H1 (cell line): ENCODE measurements around the gene TMEM237. TPM values are rescaled to one million over a fixed set of nuclear protein-coding genes. Genes with fewer than 3 reads are reported as not detected.

Source experiments
- polyA plus RNA-seq, 7 experiments: library from polyadenylated mRNA; depleted of rRNA in 3 of 7; stranded (reverse) in 5 of 7; unstranded in 2 of 7; fragments of >200 nt in 5 of 7; fragments of 200-250 nt in 2 of 7; gene quantifications; 1 replicate in 5 of 7; 2 replicates in 1 of 7; 4 replicates in 1 of 7; pipeline versions ENCODE4 v1.2.1 to v1.2.3, GENCODE V29; 2011 to 2013; ENCODE audit warnings: missing spikeins in 2 of 7, mixed read lengths in 2 of 7
- total RNA-seq: library from RNA; stranded (reverse); fragmentation: NEBNext Ultra II Directional; extraction: Animal tissue kit (Norgen Biotek cat#: 25700); gene quantifications from 2 replicates; pipeline ENCODE4 v1.2.1, GENCODE V29; 2021
- TF ChIP-seq, protein P1 (sequence below): fragments of 300-600 bp; sonication (generic); IDR thresholded peaks from 2 replicates; pipeline ENCODE4 v1.7.1; 2012; ENCODE audit warnings: low read length, moderate library complexity, mild to moderate bottlenecking, inconsistent platforms; ENCODE audit not compliant: insufficient replicate concordance

Gene TMEM237
- total and polyA plus RNA-seq, 2 of the 8 experiments (the other 6 are each of a cell fraction or from before 2014, with no cell fraction given) = 26.1 to 41.0 TPM

DNA sequence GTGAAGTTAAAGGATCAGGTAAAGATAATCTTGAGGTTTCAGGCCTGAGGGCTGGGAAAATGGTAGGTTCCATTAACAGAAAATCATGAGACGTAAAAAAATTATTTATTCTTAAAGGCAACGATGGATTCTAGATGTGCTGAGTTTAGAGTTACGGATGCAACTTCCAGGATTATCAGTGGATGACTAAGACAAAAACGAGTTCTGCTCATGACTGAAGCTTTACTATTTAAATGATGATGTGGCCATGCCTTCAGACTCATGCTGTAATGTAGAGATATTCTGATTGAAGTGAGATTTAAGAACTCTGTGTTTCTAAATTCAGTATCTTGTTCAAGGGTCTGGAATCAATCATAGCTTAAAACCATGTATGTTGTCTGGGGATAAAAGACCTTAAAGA, 5.0 kb downstream of the TMEM237 start (continued):
- TF ChIP-seq, protein P1, sequence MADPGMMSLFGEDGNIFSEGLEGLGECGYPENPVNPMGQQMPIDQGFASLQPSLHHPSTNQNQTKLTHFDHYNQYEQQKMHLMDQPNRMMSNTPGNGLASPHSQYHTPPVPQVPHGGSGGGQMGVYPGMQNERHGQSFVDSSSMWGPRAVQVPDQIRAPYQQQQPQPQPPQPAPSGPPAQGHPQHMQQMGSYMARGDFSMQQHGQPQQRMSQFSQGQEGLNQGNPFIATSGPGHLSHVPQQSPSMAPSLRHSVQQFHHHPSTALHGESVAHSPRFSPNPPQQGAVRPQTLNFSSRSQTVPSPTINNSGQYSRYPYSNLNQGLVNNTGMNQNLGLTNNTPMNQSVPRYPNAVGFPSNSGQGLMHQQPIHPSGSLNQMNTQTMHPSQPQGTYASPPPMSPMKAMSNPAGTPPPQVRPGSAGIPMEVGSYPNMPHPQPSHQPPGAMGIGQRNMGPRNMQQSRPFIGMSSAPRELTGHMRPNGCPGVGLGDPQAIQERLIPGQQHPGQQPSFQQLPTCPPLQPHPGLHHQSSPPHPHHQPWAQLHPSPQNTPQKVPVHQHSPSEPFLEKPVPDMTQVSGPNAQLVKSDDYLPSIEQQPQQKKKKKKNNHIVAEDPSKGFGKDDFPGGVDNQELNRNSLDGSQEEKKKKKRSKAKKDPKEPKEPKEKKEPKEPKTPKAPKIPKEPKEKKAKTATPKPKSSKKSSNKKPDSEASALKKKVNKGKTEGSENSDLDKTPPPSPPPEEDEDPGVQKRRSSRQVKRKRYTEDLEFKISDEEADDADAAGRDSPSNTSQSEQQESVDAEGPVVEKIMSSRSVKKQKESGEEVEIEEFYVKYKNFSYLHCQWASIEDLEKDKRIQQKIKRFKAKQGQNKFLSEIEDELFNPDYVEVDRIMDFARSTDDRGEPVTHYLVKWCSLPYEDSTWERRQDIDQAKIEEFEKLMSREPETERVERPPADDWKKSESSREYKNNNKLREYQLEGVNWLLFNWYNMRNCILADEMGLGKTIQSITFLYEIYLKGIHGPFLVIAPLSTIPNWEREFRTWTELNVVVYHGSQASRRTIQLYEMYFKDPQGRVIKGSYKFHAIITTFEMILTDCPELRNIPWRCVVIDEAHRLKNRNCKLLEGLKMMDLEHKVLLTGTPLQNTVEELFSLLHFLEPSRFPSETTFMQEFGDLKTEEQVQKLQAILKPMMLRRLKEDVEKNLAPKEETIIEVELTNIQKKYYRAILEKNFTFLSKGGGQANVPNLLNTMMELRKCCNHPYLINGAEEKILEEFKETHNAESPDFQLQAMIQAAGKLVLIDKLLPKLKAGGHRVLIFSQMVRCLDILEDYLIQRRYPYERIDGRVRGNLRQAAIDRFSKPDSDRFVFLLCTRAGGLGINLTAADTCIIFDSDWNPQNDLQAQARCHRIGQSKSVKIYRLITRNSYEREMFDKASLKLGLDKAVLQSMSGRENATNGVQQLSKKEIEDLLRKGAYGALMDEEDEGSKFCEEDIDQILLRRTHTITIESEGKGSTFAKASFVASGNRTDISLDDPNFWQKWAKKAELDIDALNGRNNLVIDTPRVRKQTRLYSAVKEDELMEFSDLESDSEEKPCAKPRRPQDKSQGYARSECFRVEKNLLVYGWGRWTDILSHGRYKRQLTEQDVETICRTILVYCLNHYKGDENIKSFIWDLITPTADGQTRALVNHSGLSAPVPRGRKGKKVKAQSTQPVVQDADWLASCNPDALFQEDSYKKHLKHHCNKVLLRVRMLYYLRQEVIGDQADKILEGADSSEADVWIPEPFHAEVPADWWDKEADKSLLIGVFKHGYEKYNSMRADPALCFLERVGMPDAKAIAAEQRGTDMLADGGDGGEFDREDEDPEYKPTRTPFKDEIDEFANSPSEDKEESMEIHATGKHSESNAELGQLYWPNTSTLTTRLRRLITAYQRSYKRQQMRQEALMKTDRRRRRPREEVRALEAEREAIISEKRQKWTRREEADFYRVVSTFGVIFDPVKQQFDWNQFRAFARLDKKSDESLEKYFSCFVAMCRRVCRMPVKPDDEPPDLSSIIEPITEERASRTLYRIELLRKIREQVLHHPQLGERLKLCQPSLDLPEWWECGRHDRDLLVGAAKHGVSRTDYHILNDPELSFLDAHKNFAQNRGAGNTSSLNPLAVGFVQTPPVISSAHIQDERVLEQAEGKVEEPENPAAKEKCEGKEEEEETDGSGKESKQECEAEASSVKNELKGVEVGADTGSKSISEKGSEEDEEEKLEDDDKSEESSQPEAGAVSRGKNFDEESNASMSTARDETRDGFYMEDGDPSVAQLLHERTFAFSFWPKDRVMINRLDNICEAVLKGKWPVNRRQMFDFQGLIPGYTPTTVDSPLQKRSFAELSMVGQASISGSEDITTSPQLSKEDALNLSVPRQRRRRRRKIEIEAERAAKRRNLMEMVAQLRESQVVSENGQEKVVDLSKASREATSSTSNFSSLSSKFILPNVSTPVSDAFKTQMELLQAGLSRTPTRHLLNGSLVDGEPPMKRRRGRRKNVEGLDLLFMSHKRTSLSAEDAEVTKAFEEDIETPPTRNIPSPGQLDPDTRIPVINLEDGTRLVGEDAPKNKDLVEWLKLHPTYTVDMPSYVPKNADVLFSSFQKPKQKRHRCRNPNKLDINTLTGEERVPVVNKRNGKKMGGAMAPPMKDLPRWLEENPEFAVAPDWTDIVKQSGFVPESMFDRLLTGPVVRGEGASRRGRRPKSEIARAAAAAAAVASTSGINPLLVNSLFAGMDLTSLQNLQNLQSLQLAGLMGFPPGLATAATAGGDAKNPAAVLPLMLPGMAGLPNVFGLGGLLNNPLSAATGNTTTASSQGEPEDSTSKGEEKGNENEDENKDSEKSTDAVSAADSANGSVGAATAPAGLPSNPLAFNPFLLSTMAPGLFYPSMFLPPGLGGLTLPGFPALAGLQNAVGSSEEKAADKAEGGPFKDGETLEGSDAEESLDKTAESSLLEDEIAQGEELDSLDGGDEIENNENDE = no peak
